ENCODE data around the gene CCDC188. TPM values are rescaled to one million over a fixed set of nuclear protein-coding genes. Genes with fewer than 3 reads are reported as not detected.

Gene CCDC188
- total and polyA plus RNA-seq, 2 of the 4 experiments (the other 2 are of a cell fraction) = 0.10 TPM; not detected in 1

DNA sequence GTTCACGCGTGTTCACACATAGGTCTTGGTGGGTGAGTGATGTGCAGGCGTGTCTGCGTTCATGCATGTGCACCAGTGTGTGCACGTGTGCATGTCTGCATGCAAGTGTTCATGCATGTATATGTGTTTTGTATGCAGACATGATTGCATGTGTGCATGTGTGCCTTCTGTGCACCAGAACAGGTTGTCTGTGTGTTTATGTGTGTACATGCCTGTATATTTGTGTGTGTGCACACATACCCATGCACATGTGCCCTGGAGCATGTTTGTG is 14.3 kb downstream of the CCDC188 start:
- no peaks in the 10 kb centered on the region for H3K27me3 ChIP-seq (ENCODE audit: control insufficient read depth, insufficient read depth, low read length)
- H2BK20ac ChIP-seq (ENCODE audit: low read depth, low read length) = no peak overlapping the region
- no peak overlapping the region for H3K18ac ChIP-seq (ENCODE audit: low read depth, low read length)
- no TSS peak for BruUV-seq (replicated peaks)
- H2BK15ac ChIP-seq (ENCODE audit: low read depth, low read length) = no peak overlapping the region
- no peak overlapping the region for H4K91ac ChIP-seq (ENCODE audit: insufficient read depth, low read depth, low read length)
- H4K5ac ChIP-seq (ENCODE audit: low read depth, low read length) = no peak overlapping the region
- ATAC-seq (ENCODE audit: low read depth) (no peak), DNase-seq (no peak)
- no peak overlapping the region for H2AK5ac ChIP-seq (ENCODE audit: low read depth, low read length)
- peaks cover 12% of the 10 kb centered on the region for H3K9me1 ChIP-seq (ENCODE audit: insufficient read depth, low read length)
- no peak overlapping the region for H3K4me3 ChIP-seq (ENCODE audit: insufficient read depth, low read depth, low read length)
- H3K4me1 ChIP-seq (ENCODE audit: control insufficient read depth, insufficient read depth, low read length) = peaks cover 17% of the 10 kb centered on the region
- H3K23ac ChIP-seq (ENCODE audit: low read depth, low read length) = no peak overlapping the region
- no peak overlapping the region for H3K9ac ChIP-seq (ENCODE audit: low read depth, low read length)
- no peak overlapping the region for H2AK9ac ChIP-seq (replicated peaks; ENCODE audit: low read depth, low read length, poor library complexity)
- H4K8ac ChIP-seq (ENCODE audit: low read depth in 2 of 2, low read length in 2 of 2) = no peak overlapping the region
- no peak overlapping the region for H3K27ac ChIP-seq (ENCODE audit: insufficient read depth, low read length)
- no peak overlapping the region for H3K56ac ChIP-seq (ENCODE audit: extremely low read depth, insufficient read depth, low read length)
- WGBS, 2 experiments (ENCODE audit: extremely low coverage in 2 of 2, insufficient read length in 1 of 2) = 90% methylated on average over 5 of the region's 5 CpGs; no CpG with 5 or more reads in 1 of the 2 experiments
- no peak overlapping the region for H3K14ac ChIP-seq (replicated peaks; ENCODE audit: low read depth, low read length)
- dilution Hi-C loops (cut with HindIII; ENCODE audit: low sequenced_read_pairs, unreplicated experiment) = no loop called here
- no peak overlapping the region for H3K4me2 ChIP-seq (ENCODE audit: low read depth, low read length)
- in situ Hi-C loops (cut with MboI; ENCODE audit: low sequenced_read_pairs) = no loop called here
- no peak overlapping the region for H2BK5ac ChIP-seq (ENCODE audit: low read depth, low read length, poor library complexity, severe bottlenecking)
- peaks cover 20 to 89% of the 10 kb centered on the region in 2 experiments for H3K79me1 ChIP-seq (ENCODE audit: low read depth in 1 of 2, low read length in 2 of 2)
- no peaks in the 10 kb centered on the region for H3K9me3 ChIP-seq (ENCODE audit: control insufficient read depth, insufficient read depth, low read length)
- no peak overlapping the region for H3K4ac ChIP-seq (ENCODE audit: low read depth, low read length)
- ChIA-PET CTCF (no interaction called here), POLR2A (ENCODE audit: unreplicated experiment) (no interaction called here)
- H2AFZ ChIP-seq (replicated peaks; ENCODE audit: low read length, poor library complexity) = peak overlapping the region; percentile 39
- H2BK120ac ChIP-seq (ENCODE audit: low read depth, low read length) = no peak overlapping the region
- peaks cover 6% of the 10 kb centered on the region for H3K36me3 ChIP-seq (ENCODE audit: control insufficient read depth, insufficient read depth, low read length)
- no peak for TF ChIP-seq CHD1 (IDR thresholded peaks at IDR 0.05; ENCODE audit: low read depth, low read length)
- TF ChIP-seq RFX5 (IDR thresholded peaks at IDR 0.05; ENCODE audit: low read depth, low read length) = no peak
- TF ChIP-seq RCOR1 (IDR thresholded peaks at IDR 0.05; ENCODE audit: insufficient replicate concordance, low read length) = no peak
- TF ChIP-seq POLR2A (IDR thresholded peaks at IDR 0.05; ENCODE audit: low read depth, low read length) = no peak
- no peak for TF ChIP-seq CEBPB (IDR thresholded peaks at IDR 0.05; ENCODE audit: low read depth, low read length)
- TF ChIP-seq SMC3 (IDR thresholded peaks at IDR 0.05; ENCODE audit: low read depth, low read length) = no peak
- intact Hi-C loops (cut with micrococcal nuclease) = no loop called here
- H4K20me1 ChIP-seq (ENCODE audit: insufficient read depth, low read length) = peaks cover 79% of the 10 kb centered on the region
